A673 (cell line): ENCODE data around the gene ITIH1. TPM values are rescaled to one million over a fixed set of nuclear protein-coding genes. Genes with fewer than 3 reads are reported as not detected.

Source experiments
- BruUV-seq: library from RNA; stranded (reverse); fragments of 400-500 nt; replicated peaks from 2 replicates; lab custom pipeline; 2021; lab: Mats Ljungman, UMichigan
- CTCF ChIA-PET: fragments of 300-600 bp; sonication (Branson Sonifier 250); formaldehyde crosslinking; loops from one replicate; lab custom pipeline; 2022; ENCODE audit warnings: antibody characterized with exemption; lab: Charles Lee
- POLR2A ChIA-PET: fragments of 300-600 bp; sonication (Branson Sonifier 250); formaldehyde crosslinking; loops from one replicate; lab custom pipeline; 2022; ENCODE audit warnings: antibody characterized with exemption; ENCODE audit not compliant: low non-redundant PET; lab: Charles Lee
- DNase-seq: peaks from one replicate; pipeline ENCODE4 v3.0.0-alpha.2; 2015; ENCODE audit warnings: low spot score
- H3K27ac ChIP-seq: fragments of 200-600 bp; sonication (generic); 2 replicates; pipeline ENCODE4 v1.5.1; 2016; ENCODE audit warnings: mixed run types, low read depth, mild to moderate bottlenecking, mixed read lengths, antibody characterized with exemption, low read length; ENCODE audit not compliant: poor library complexity, severe bottlenecking
- H3K27me3 ChIP-seq: fragments of 200-600 bp; sonication (generic); replicated peaks from 2 replicates; pipeline ENCODE4 v1.6.1; 2017; ENCODE audit warnings: mixed run types, low read depth, mild to moderate bottlenecking, mixed read lengths, antibody characterized with exemption, low read length; ENCODE audit not compliant: insufficient read depth, poor library complexity
- H3K36me3 ChIP-seq: fragments of 200-600 bp; sonication (generic); 2 replicates; pipeline ENCODE4 v1.6.1; 2016; ENCODE audit warnings: mixed run types, mild to moderate bottlenecking, mixed read lengths, antibody characterized with exemption, low read length; ENCODE audit not compliant: insufficient read depth, poor library complexity, severe bottlenecking
- H3K4me1 ChIP-seq: fragments of 200-600 bp; sonication (generic); 2 replicates; pipeline ENCODE4 v1.6.1; 2017; ENCODE audit warnings: mixed run types, mild to moderate bottlenecking, mixed read lengths, antibody characterized with exemption, low read length; ENCODE audit not compliant: insufficient read depth, poor library complexity, severe bottlenecking
- H3K4me3 ChIP-seq: fragments of 200-600 bp; sonication (generic); 2 replicates; pipeline ENCODE4 v1.5.1; 2016; ENCODE audit warnings: low read depth, mixed run types, mild to moderate bottlenecking, mixed read lengths, low read length; ENCODE audit not compliant: poor library complexity, severe bottlenecking
- H3K9me3 ChIP-seq: fragments of 200-600 bp; sonication (generic); 2 replicates; pipeline ENCODE4 v1.6.1; 2016; ENCODE audit warnings: mixed run types, low read depth, mild to moderate bottlenecking, mixed read lengths, antibody characterized with exemption, low read length; ENCODE audit not compliant: poor library complexity, severe bottlenecking
- EZH2 ChIP-seq: fragments of 200-600 bp; sonication (generic); IDR thresholded peaks from 2 replicates; pipeline ENCODE4 v1.6.1; 2017; ENCODE audit warnings: borderline replicate concordance, low read depth, mild to moderate bottlenecking, mixed read lengths, antibody characterized with exemption, low read length; ENCODE audit not compliant: poor library complexity, severe bottlenecking
- intact Hi-C: fragments of 100-400 bp; cut with micrococcal nuclease; formaldehyde crosslinking; loops from one replicate; pipeline ENCODE4 v1.10.0; 2022; ENCODE audit not compliant: unreplicated experiment
- total RNA-seq: library from RNA; stranded (reverse); gene quantifications from 2 replicates; pipeline ENCODE4 v1.2.3, GENCODE V29; 2021
- TF ChIP-seq, protein P1 (sequence below): fragments of 300-800, 200-600 bp; sonication (generic); conservative IDR thresholded peaks from 2 replicates; pipeline ENCODE4 v1.5.1; 2017; ENCODE audit warnings: low read depth, mild to moderate bottlenecking, antibody characterized with exemption, low read length, moderate library complexity, mixed read lengths

ITIH1 gene
- total RNA-seq, 1 experiment from 2014 or later: not detected

DNA sequence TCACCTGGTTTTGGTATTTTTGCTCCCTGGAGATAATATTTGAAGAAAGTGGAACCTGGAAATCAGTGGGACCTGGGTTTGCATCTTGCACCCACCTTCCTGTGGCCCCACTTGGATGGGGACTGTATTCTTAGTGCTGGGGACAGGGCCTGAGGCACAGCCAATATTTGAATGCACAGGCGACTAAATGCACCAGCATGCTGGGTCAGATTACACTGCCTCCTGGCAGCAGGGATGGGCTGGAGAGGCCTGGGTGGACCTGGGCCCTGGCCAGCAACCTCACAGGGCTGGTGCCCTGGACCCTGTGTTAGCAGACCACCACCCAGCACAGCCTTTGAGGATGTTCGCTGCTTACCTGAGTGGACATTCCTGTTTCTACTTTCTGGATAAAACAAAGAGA, 42.5 kb downstream of the ITIH1 start:
- no peak for DNase-seq
- intact Hi-C loops: no loop called here
- Histone ChIP-seq H3K27me3 (no peaks in the 10 kb centered on the region), H3K4me3 (no peak overlapping the region), H3K4me1 (no peaks in the 10 kb centered on the region), H3K27ac (no peak overlapping the region), H3K9me3 (no peaks in the 10 kb centered on the region), H3K36me3 (no peaks in the 10 kb centered on the region)
- no peak for TF ChIP-seq EZH2
- TF ChIP-seq, protein P1, sequence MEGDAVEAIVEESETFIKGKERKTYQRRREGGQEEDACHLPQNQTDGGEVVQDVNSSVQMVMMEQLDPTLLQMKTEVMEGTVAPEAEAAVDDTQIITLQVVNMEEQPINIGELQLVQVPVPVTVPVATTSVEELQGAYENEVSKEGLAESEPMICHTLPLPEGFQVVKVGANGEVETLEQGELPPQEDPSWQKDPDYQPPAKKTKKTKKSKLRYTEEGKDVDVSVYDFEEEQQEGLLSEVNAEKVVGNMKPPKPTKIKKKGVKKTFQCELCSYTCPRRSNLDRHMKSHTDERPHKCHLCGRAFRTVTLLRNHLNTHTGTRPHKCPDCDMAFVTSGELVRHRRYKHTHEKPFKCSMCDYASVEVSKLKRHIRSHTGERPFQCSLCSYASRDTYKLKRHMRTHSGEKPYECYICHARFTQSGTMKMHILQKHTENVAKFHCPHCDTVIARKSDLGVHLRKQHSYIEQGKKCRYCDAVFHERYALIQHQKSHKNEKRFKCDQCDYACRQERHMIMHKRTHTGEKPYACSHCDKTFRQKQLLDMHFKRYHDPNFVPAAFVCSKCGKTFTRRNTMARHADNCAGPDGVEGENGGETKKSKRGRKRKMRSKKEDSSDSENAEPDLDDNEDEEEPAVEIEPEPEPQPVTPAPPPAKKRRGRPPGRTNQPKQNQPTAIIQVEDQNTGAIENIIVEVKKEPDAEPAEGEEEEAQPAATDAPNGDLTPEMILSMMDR: no peak
- CTCF ChIA-PET: no interaction called here
- POLR2A ChIA-PET: no interaction called here
- no TSS peak for BruUV-seq

DNA sequence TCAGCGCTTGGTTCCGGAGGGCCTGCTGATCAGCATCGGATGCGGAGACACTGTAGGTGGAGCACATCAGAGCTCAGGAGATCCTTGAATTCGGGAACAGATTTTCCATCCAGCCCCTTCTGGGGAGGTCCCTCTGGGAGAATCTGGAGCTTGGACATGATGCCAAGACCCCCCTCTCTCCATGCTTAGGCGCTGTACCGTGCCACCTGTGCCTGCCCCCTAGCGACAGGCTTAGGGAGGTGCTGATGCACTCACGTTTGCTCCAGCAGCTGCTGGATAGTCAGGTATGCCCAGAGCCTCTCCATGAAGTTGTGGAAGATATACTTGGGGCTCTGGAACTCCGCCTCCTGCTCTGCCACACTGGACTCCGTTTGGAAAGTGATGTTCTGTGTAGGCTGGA, 43.3 kb downstream of the ITIH1 start:
- ChIA-PET POLR2A (interaction anchor here (0.7 kb wide), 1 partner anchor 11 kb away, joined by 4 read pairs; no protein-coding TSS in a partner anchor), CTCF (no interaction called here)
- Histone ChIP-seq H3K4me1 (no peaks in the 10 kb centered on the region), H3K27me3 (no peaks in the 10 kb centered on the region), H3K4me3 (no peak overlapping the region), H3K36me3 (no peaks in the 10 kb centered on the region), H3K9me3 (no peaks in the 10 kb centered on the region), H3K27ac (no peak overlapping the region)
- no TSS peak for BruUV-seq
- DNase-seq: peak; percentile 18
- intact Hi-C loops: no loop called here
- TF ChIP-seq, protein P1: peak; percentile 66
- TF ChIP-seq EZH2: no peak

DNA sequence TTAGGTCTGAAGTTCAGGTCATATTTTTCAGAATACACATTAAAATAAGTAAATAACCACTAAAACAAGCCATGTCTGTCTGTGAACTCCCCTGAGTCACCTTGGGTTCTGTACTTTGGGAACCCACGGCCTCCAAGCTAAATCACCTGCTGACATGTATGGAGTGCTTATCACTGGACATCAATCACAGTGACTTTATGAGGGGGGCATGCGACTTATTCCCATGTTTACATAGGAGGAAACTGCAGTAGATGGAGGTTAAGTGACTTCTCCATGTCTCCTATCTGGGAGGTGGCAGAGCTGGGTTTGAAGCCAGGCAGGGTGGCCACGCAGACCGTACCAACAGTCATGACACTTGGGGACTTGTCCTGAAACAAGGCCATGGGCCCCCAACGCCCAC, 45.0 kb downstream of the ITIH1 start:
- ChIA-PET CTCF (no interaction called here), POLR2A (no interaction called here)
- H3K27me3 ChIP-seq: no peaks in the 10 kb centered on the region
- no peaks in the 10 kb centered on the region for H3K9me3 ChIP-seq
- TF ChIP-seq, protein P1: no peak
- TF ChIP-seq EZH2: no peak
- no peaks in the 10 kb centered on the region for H3K4me1 ChIP-seq
- intact Hi-C loops: no loop called here
- H3K4me3 ChIP-seq: no peak overlapping the region
- H3K27ac ChIP-seq: no peak overlapping the region
- BruUV-seq: no TSS peak
- no peaks in the 10 kb centered on the region for H3K36me3 ChIP-seq
- DNase-seq: no peak
